Hematopoietic multipotent progenitor cell treated with erythropoietin and hydrocortisone succinate and interleukin-3 and kit ligand, for 17 days (in vitro differentiated cells): ENCODE data around the gene KCNMA1.

ENCODE experiments used
- DNase-seq: peaks from one replicate; pipeline ENCODE4 v3.0.0-alpha.2; 2015; ENCODE audit warnings: low spot score

Gene KCNMA1

GRCh38 chr10:77182803-77183202 lies 454.8 kb downstream of the KCNMA1 start:
- no peak for DNase-seq

- DNase-seq = no peak
Observed at GRCh38 chr10:77180794-77181193, 456.8 kb downstream of the KCNMA1 start.

- DNase-seq = no peak
Observed at GRCh38 chr10:77180104-77180503, 457.5 kb downstream of the KCNMA1 start.

GRCh38 chr10:77179015-77179695 lies 458.5 kb downstream of the KCNMA1 start:
- DNase-seq = no peak

- no peak for DNase-seq
Observed at GRCh38 chr10:77177589-77177988, 460.0 kb downstream of the KCNMA1 start.

DNA sequence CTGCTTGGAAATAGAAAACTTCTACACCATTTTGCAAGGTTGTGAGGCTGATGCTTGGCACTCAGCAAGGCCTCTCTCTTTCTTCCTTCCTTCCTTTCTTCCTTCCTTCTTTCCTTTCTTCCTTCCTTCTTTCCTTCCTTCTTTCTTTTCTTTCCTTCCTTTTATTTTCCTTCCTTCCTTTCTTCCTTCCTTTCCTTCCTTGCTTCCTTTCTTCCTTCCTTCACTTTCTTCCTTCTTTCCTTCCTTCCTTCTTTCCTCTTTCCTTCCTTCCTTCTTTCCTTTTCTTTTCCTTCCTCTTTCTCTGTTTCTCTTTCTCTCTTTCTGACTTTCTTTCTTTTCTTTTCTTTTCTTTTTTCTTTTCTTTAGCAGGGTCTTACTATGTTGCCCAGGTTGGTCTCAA lies 460.4 kb downstream of the KCNMA1 start:
- DNase-seq = no peak

DNA sequence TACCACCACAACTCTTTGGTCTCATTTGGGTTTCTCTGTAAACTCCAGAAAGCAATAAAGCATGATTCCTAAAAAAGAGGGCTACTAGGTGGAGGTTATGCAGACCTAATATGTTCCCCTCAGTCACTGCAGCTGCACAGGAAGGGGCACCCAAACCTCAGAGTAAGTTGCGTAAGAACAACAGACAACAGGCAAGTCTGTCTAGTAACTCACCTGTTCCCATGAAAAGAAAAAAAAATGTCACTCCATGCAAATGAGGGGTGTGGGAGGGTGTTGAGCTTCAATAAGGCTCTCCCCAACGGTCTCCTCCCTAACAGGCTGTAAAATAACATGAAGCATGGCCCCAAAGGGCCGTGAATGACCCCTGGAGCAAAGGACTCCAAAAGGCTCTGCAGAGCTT lies 461.4 kb downstream of the KCNMA1 start:
- DNase-seq = no peak

DNA sequence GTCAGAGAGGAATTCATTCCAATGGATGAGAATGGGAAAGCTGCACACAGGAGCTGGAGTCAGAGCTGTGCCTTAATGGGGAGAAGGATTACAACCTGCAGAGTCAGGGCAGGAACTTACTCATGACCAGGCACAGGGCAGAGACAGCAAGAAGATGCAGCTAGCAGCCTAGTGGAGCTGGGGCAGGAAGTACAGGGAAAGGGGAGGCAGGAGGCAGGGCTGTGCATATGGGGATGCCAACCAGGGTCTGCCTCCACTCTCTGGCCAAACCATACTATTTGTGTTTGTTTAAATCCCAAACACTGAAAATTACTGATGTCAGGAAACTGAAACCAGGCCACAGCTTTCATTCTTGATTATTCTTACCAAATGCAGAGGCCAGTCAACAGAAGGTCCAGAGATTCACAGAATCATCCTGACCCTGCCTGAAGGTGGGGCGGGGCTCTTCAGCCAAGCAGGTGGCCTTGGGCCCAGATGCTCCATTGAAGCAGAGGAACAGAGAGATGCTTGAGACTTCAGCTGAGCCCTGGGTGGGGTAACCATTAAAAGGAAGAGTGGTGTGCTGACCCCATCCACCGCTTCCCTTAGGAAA lies 461.9 kb downstream of the KCNMA1 start:
- no peak for DNase-seq

DNA sequence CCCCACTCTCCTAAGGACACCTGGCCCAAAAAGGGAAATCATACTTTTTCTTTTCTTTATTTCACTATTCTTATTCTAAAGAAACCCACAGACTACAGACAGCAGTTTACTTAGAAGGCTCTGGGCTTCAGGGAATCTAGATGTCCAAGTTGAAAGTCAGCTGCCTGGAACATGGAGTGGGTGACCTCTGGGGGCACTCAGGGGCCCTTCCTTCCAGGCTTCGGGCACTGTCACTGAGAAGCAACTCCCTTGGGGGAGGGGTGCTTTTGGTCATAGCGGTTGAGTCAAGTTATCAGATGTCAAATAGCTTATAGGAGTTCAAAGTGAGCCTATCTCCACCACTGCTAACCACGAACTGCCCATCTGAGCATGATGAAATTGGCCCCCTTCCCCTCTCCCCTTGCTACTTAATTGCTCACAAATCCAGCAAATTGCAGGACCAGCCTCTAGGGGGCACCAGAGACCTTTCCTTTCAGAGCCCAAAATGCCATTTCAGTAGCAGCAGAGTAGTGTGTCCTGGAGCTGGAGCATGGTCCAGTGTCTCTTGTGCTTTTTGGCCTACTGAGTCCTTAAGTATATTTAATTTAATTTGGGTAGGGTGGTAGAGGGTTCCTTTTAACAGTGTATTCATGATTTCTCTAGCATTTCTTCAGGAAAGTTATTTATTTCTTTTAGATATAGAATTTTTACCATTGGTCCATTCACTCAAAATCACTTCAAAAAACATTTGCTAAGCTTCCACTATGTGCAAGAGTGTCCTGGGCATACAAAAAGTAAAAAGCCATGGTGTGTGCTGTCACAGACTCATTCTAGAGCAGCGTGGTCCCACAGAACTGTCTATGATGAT lies 463.8 kb downstream of the KCNMA1 start:
- DNase-seq = peak; percentile 60

DNA sequence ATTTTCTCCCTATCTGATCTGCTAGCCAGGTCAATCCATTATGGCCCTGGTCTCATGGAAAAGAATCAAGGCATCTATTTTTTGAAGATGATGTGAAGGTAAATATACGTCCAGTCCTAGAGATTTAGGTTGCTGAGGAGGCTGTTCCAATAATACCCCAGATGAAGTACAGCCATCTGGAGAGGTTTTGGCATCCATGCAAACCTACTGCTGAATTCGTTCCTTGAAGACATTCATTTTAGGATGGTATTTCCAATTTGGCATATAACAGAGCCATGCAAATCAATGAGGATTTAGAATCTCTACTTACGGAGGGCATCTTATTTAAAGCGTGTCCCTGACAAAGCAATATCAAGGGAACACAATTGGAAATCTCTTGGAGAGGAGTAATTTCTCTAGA lies 465.5 kb downstream of the KCNMA1 start:
- DNase-seq = no peak

DNA sequence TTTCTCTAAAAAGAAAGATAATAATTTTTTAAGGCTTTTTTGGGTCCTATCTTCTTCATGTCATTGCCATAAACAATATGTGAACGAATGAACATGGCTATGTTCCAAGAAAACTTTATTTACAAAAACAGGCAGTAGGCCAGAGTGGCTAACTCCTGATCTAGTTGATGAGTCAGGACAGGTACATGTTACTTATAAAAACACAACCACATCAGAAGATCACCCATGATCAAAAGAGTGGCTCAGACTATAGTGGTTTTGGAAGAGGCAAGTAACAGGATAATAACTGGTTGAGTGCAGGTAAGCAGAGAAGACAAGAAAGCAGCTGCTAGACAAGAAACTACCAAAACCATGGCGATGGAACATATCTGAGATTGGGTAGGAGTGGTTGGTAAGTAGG lies 468.7 kb downstream of the KCNMA1 start:
- no peak for DNase-seq

DNA sequence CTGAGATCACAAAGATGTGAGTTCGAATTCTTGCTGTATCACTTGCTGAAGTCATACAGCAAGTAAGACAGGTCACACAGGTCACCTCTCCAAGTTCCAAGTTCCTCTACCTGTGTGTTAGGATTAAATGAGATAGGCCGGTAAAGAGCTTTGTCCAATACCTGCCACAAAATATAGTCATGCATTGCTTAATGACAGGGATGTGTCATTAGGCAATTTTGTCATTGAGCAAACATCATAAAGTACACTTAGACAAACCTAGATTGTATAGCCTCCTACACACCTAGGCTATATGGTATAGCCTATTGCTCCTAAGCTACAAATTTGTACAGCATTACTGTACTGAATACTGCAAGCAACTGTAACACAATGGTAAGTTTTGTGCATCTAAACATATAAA lies 469.4 kb downstream of the KCNMA1 start:
- no peak for DNase-seq

GRCh38 chr10:77165445-77166208 lies 472.0 kb downstream of the KCNMA1 start:
- peak; percentile 14 for DNase-seq

DNA sequence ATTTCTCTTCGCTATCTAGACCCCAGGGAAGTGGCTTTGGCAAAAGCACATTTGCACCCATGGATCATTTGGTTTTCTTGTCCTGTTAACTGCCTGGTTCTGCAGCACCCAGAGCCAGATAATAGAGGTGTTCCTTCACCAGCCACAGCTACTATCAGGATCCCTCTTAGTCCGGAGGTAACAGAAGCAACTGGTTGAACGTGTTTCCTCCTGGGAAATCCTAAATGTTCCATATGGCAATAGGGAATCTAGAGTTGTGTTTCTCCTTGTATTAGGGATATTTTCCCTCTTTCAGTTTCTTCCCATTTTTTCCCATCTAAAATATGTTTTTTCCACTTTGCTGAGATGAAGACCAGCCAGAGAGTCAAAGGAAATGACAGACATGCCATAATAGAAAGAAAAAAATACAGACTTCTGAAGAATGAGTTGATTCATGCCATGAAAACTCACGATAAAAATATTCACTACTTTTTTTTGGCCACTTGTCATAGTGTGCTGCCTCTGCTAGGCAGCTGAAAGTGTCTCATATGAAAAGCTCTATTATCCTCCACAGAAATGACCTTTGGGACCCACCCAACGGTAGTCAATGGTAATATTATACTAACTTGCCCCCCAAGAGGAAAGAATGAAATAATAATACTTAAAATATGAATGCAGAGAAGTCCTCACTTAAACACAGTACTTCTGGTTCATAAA lies 472.8 kb downstream of the KCNMA1 start:
- no peak for DNase-seq

- no peak for DNase-seq
Observed at GRCh38 chr10:77163670-77164348, 473.8 kb downstream of the KCNMA1 start.

DNA sequence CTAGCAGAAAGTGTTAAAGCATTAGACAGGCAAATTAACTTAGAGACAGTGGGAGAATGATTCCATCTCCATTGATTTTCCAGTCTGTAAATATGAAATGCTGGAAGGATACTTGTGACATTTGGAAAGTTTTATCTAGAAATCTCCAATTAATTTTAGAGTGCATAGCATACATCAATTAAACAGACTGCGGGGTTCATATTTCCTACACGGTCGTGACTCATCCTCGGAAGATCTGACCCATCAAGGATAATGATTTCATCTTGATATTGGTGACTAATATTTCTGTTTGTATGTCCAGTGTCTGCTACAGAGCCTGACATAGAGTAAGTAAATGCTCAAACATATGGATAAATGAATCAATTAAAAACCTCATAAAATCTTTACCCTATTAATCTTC lies 474.9 kb downstream of the KCNMA1 start:
- no peak for DNase-seq

GRCh38 chr10:77160679-77161078 lies 476.9 kb downstream of the KCNMA1 start:
- no peak for DNase-seq

DNA sequence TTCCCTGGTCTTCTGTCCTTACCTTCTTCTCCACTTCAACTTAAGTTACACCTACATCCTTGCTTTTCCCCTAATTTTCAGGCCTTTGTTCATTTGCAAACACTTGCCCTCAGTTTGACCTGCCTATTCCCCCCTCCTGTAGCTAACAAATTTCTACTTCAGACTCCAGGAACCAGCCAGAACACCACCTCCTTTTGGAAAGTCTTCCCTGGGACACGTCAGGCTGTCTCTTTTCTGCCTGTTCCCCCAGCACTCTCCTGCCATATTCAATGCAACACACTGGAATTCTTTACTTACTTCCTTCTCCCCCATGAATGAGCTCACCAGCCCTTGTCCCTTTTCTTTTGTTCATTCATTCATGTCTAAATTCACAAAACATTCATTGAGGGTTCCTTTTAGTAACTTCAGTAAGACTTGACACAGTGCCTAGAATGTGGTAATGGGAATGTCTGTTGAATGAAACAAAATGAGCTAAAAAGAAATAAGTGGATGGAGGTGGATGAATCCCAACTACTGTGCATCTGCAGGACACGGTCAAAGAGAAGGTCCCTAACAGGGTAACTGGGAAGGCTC lies 478.0 kb downstream of the KCNMA1 start:
- DNase-seq = no peak

GRCh38 chr10:77158666-77159065 lies 478.9 kb downstream of the KCNMA1 start:
- DNase-seq = no peak

DNA sequence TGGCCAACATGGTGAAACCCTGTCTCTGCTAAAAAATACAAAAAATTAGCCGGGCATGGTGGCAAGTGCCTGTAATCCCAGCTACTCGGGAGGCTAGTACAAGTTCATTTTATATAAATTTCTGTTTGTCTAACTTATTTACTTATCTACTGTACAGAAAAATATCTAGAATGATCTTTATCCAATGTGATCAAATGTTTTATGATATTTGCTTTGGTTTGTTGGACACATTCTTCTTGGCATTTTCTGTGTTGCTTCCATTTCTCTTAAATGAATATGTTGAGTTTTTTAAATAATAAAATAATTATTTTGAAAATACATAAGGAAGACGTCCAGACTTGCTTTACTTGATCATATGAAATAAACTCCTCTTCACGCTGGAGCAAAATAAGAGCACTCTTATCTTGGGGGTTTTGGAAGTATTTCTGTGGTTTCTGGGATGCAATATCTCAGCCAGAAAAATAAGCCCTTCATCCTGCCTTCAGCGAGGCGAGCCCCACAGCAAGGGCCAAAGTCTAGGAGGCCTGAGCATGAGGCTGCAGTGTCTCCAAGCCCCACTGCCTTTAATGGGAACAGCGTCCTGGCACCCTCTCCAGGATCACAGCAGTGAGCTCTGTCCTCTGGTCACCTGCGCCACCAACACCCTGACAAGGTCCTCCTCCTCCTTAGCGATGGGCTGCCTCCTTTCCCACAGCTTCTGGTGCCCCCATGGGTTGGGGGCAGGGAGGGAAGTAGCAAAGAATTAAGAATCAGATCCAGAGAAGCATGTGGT lies 480.2 kb downstream of the KCNMA1 start:
- DNase-seq = no peak
